ENCODE results near the gene SHC1. TPM values are rescaled to one million over a fixed set of nuclear protein-coding genes. Genes with fewer than 3 reads are reported as not detected.
"Not testable (repeated sequence)": the region's sequence is repeated elsewhere in the genome, so short reads cannot be mapped to it uniquely, and the experiment has no call there.

SHC1 gene
- total RNA-seq, 1 donor from 2014 or later, result 251 TPM

GRCh38 chr1:154995301-154995983, 24.9 kb upstream of the SHC1 start:
- Mint-ChIP-seq H3K4me1 (ENCODE audit: low read depth) (peaks cover 21% of the 10 kb centered on the region), H3K27ac (ENCODE audit: unreplicated experiment) (peak overlapping the region; percentile 34)
- peak; percentile 15 for DNase-seq (ENCODE audit: low spot score)
- TF ChIP-seq CTCF (IDR thresholded peaks at IDR 0.05), result peak; percentile 79
- not testable (repeated sequence) for H3K4me3 Mint-ChIP-seq (ENCODE audit: unreplicated experiment); H3K36me3 Mint-ChIP-seq (ENCODE audit: low read depth); H3K27me3 Mint-ChIP-seq (ENCODE audit: low read depth); H3K9me3 Mint-ChIP-seq (ENCODE audit: low read depth)

- Mint-ChIP-seq H3K27me3 (ENCODE audit: low read depth) (no peaks in the 10 kb centered on the region), H3K36me3 (ENCODE audit: low read depth) (peaks cover 2% of the 10 kb centered on the region), H3K4me3 (ENCODE audit: unreplicated experiment) (no peak overlapping the region), H3K27ac (ENCODE audit: unreplicated experiment) (no peak overlapping the region), H3K4me1 (ENCODE audit: low read depth) (peaks cover 14% of the 10 kb centered on the region), H3K9me3 (ENCODE audit: low read depth) (no peaks in the 10 kb centered on the region)
- peak; percentile 25 for DNase-seq (ENCODE audit: low spot score)
- no peak for TF ChIP-seq CTCF (IDR thresholded peaks at IDR 0.05)
These were observed 24.0 kb upstream of the SHC1 start for GRCh38 chr1:154994591-154994990.

DNA sequence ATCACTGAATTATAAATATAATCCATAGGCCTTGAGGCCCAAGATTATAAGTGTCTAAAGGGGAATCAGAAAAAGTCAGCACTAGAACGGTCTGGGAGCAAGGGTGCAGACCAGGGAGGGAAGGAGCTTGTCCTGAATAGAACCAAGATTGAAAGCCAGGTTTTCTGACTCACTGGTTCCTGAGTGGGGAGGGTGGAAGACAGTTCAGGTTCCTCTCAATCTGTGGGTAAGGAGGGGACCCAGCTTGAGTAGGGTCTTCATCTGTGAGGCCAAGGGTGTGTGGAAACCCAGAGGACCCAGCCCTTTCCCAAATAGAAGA, 23.7 kb upstream of the SHC1 start:
- peaks cover 12% of the 10 kb centered on the region for H3K4me1 Mint-ChIP-seq (ENCODE audit: low read depth)
- DNase-seq (ENCODE audit: low spot score), result no peak
- no peaks in the 10 kb centered on the region for H3K27me3 Mint-ChIP-seq (ENCODE audit: low read depth)
- H3K36me3 Mint-ChIP-seq (ENCODE audit: low read depth), result peaks cover 2% of the 10 kb centered on the region
- no peaks in the 10 kb centered on the region for H3K9me3 Mint-ChIP-seq (ENCODE audit: low read depth)
- no peak overlapping the region for H3K4me3 Mint-ChIP-seq (ENCODE audit: unreplicated experiment)
- no peak overlapping the region for H3K27ac Mint-ChIP-seq (ENCODE audit: unreplicated experiment)
- TF ChIP-seq CTCF (IDR thresholded peaks at IDR 0.05), result no peak

DNA sequence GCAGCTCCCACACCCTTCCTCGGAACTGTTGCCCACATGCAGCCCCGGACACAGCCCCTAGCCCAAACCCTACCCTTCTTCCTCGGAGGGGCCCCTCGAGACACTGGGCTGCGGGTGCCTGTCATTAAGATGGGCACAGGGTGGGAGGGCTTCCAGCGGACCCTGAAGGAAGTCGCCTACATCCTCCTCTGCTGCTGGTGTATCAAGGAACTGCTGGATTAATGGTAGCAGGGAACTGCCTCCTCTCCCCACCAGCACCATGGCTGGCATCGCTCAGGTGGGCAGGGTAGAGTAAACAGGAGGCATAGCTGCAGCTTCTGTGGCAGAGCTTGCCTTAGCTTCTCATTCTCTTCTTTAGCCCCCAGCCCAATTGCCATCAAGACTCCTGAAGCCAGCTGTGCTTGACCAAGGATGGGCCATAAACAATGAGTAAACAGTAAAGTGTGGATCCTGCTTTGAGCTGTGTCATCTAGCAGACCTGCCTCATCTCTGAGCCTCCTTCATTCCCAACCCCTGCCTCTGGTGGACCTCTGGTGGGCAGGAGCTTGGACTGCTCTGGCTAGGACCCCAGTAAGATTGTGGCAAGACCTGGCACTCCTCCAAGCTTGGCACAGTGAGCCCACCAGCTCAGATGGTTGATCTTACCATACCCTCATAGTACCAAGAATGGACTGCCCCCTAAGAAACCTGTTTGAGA, 23.2 kb upstream of the SHC1 start, which contains the start of gene LENEP:
Gene LENEP, plus strand, starts transcription at position 15 of the 697 bp plus-strand sequence. Its CDS starts 22 bp downstream, at position 37.
- peak; percentile 50 for DNase-seq (ENCODE audit: low spot score)
- Mint-ChIP-seq H3K9me3 (ENCODE audit: low read depth) (no peaks in the 10 kb centered on the region), H3K27me3 (ENCODE audit: low read depth) (no peaks in the 10 kb centered on the region), H3K4me3 (ENCODE audit: unreplicated experiment) (no peak within 1 kb of the TSS), H3K27ac (ENCODE audit: unreplicated experiment) (no peak within 1 kb of the TSS), H3K4me1 (ENCODE audit: low read depth) (peaks cover 7% of the 10 kb centered on the region), H3K36me3 (ENCODE audit: low read depth) (peaks cover 5% of the 10 kb centered on the region)
- no peak for TF ChIP-seq CTCF (IDR thresholded peaks at IDR 0.05)

DNA sequence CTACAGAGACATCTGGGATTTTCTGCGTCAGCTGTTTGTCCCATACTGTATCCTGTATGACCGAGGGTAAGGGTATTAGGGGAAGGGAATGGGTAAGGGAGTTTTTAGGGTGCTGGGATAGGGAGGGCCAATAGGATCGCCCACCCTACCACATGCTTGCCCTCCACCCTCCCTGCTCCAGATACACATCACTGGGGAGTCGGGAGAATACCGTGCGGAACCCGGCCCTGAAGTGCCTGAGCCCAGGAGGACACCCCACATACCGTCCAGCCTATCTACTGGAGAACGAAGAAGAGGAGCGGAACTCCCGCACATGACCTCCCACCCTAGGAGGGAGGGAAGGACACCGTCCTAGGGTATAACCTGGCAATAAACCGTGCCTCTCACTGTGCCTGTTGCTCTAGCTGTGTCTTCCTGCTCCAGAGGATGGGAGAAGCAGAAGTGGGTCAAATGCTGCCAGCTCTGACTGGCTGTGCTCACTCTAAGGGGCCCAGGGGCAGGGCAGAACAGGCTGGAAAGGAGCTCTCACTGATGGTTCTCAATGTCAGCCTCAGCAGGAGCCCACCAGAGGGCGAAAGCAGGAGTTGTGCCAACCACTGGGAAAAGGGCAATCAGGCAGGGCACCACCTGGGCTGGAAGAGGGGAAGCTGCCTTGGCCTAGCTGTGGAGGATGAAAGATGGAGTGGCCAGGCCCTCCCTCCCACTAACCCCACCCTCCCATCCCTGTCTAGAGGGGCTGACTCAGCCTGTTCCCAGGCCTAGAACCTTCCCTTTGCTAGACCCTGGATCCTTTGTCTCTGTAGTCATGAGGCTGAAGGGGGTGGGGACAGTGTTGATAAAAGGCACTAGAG, 22.4 kb upstream of the SHC1 start:
- Mint-ChIP-seq H3K36me3 (ENCODE audit: low read depth) (peaks cover 7% of the 10 kb centered on the region), H3K4me3 (ENCODE audit: unreplicated experiment) (no peak overlapping the region), H3K27me3 (ENCODE audit: low read depth) (no peaks in the 10 kb centered on the region), H3K9me3 (ENCODE audit: low read depth) (no peaks in the 10 kb centered on the region), H3K27ac (ENCODE audit: unreplicated experiment) (no peak overlapping the region), H3K4me1 (ENCODE audit: low read depth) (peaks cover 6% of the 10 kb centered on the region)
- TF ChIP-seq CTCF (IDR thresholded peaks at IDR 0.05), result peak; percentile 50
- peak; percentile 59 for DNase-seq (ENCODE audit: low spot score)

Measured in chondrocyte (in vitro differentiated cells).